Left lobe of liver (tissue), 2 donors: ENCODE measurements around the gene CETP. TPM values are rescaled to one million over a fixed set of nuclear protein-coding genes. Genes with fewer than 3 reads are reported as not detected.
"Not testable (repeated sequence)": the region's sequence is repeated elsewhere in the genome, so short reads cannot be mapped to it uniquely, and the experiment has no call there.

Experiments used
- ATAC-seq: fragments of 200-7000 bp; cut with Tn5 transposase; one replicate; pipeline ENCODE4 v1.9.1; 2020; ENCODE audit warnings: mild to moderate bottlenecking, moderate library complexity
- DNase-seq: peaks from one replicate; pipeline ENCODE4 v3.0.0-alpha.2; 2020; ENCODE audit warnings: low spot score
- total RNA-seq: library from RNA; stranded (reverse); gene quantifications from one replicate; pipeline ENCODE4 v1.2.1, GENCODE V29; 2021
- donor health status: DM: no; HTN: no; CAD: no; lungs with moderate emphysema.
- donor health status: DM: no; HTN: yes; CAD: no.

Gene CETP
- total RNA-seq, 1 donor from 2014 or later = 3.8 TPM

- ATAC-seq = no peak
Observed at GRCh38 chr16:56953006-56953405, 8.7 kb upstream of the CETP start.

GRCh38 chr16:56956076-56956475, 5.7 kb upstream of the CETP start:
- ATAC-seq (no peak), DNase-seq (no peak)

More at GRCh38 chr16:56953006-56953405, 8.7 kb upstream of the CETP start:
- no peak for DNase-seq

- ATAC-seq = no peak
Observed at GRCh38 chr16:56956756-56957155, 5.0 kb upstream of the CETP start.

GRCh38 chr16:56960681-56961281, 969 bp upstream of the CETP start:
- no peak for DNase-seq
- ATAC-seq = peak; percentile 9

More at GRCh38 chr16:56956756-56957155, 5.0 kb upstream of the CETP start:
- no peak for DNase-seq

- DNase-seq (no peak), ATAC-seq (peak; percentile 23)
Observed at GRCh38 chr16:56961386-56961785, 364 bp upstream of the CETP start.

GRCh38 chr16:56964243-56965148, 2.7 kb downstream of the CETP start:
- DNase-seq (peak; percentile 74), ATAC-seq (peak; percentile 56)

GRCh38 chr16:56965149-56966092, 3.7 kb downstream of the CETP start:
- DNase-seq (no peak), ATAC-seq (no peak)

- DNase-seq (no peak), ATAC-seq (no peak)
Observed at GRCh38 chr16:56966093-56966475, 4.3 kb downstream of the CETP start.

- ATAC-seq (peak; percentile 80), DNase-seq (peak; percentile 73)
Observed at GRCh38 chr16:56967733-56968132, 6.0 kb downstream of the CETP start.

- ATAC-seq = no peak
- DNase-seq = no peak
Observed at GRCh38 chr16:56969769-56970168, 8.0 kb downstream of the CETP start.

- peak; percentile 14 for ATAC-seq
- DNase-seq = no peak
Observed at GRCh38 chr16:56970934-56971767, 9.4 kb downstream of the CETP start.

- DNase-seq = no peak
- ATAC-seq = no peak
Observed at GRCh38 chr16:56971768-56972043, 10.0 kb downstream of the CETP start.

- ATAC-seq = no peak
Observed at GRCh38 chr16:56972403-56973293, 10.9 kb downstream of the CETP start.

GRCh38 chr16:56973294-56973689, 11.5 kb downstream of the CETP start:
- DNase-seq = no peak
- no peak for ATAC-seq

More at GRCh38 chr16:56972403-56973293, 10.9 kb downstream of the CETP start:
- DNase-seq = no peak

GRCh38 chr16:56973899-56974298, 12.1 kb downstream of the CETP start:
- not testable (repeated sequence) for DNase-seq, ATAC-seq

- ATAC-seq (no peak), DNase-seq (no peak)
Observed at GRCh38 chr16:56974549-56975300, 13.0 kb downstream of the CETP start.

- DNase-seq (no peak), ATAC-seq (no peak)
Observed at GRCh38 chr16:56975714-56976113, 14.0 kb downstream of the CETP start.

- ATAC-seq (no peak), DNase-seq (no peak)
Observed at GRCh38 chr16:56977216-56977615, 15.5 kb downstream of the CETP start.
